ENCODE data around the gene CALHM4.

DNA sequence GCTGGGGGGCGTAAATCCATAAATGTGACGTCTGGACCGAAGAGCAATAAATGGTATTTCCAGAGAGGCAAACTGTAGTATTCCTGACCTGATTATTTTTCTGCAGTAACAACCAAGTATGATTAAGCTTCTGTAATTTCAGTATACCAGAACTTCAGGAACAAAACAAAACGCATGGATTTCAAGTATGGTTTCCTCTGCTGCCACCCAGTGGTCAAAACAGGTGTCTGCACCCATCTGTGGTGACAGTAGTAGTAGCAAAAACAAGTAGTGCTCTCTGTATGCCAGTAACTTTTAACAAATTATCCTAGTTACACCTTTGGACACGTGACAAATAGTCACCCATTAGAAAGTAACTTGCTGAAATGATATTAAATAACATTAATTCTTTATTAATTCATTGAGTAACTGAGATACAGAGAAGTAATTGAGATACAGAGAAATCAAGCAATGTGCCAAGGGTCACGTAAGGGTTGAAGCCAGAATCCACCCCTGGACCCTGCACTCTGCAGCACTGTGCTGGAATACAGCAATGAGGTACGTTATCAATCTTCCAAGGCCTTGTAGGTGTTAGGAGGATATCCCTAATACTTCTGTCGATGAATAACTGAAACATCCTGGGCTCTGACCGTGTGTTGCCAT lies 7.9 kb downstream of the CALHM4 start:
- TF ChIP-seq, protein P1, sequence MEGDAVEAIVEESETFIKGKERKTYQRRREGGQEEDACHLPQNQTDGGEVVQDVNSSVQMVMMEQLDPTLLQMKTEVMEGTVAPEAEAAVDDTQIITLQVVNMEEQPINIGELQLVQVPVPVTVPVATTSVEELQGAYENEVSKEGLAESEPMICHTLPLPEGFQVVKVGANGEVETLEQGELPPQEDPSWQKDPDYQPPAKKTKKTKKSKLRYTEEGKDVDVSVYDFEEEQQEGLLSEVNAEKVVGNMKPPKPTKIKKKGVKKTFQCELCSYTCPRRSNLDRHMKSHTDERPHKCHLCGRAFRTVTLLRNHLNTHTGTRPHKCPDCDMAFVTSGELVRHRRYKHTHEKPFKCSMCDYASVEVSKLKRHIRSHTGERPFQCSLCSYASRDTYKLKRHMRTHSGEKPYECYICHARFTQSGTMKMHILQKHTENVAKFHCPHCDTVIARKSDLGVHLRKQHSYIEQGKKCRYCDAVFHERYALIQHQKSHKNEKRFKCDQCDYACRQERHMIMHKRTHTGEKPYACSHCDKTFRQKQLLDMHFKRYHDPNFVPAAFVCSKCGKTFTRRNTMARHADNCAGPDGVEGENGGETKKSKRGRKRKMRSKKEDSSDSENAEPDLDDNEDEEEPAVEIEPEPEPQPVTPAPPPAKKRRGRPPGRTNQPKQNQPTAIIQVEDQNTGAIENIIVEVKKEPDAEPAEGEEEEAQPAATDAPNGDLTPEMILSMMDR (IDR thresholded peaks at IDR 0.05) = peak; percentile 89 to 97 (median 89)
- TF ChIP-seq POLR2A (IDR thresholded peaks at IDR 0.05; ENCODE audit: low read depth) (no peak), POLR2AphosphoS5 (IDR thresholded peaks at IDR 0.05) (no peak), EP300 (IDR thresholded peaks at IDR 0.05) (no peak)

Data from esophagus muscularis mucosa (tissue), 4 donors.